ENCODE data around the gene FAM177B.

GRCh38 chr1:222784371-222784770, 47.4 kb downstream of the FAM177B start:
- TF ChIP-seq CTCF (IDR thresholded peaks at IDR 0.05) = no peak
- TF ChIP-seq POLR2AphosphoS5 (IDR thresholded peaks at IDR 0.05) = no peak
- TF ChIP-seq POLR2A (IDR thresholded peaks at IDR 0.05) = no peak

Data from upper lobe of left lung (tissue), 4 donors.